Mucosa of rectum (tissue), 2 donors: ENCODE results near the gene PTEN.

Experiments used
- H3K27ac ChIP-seq, 2 donors: one replicate each; pipeline ENCODE4 v1.7.0; 2013; ENCODE audit warnings: inconsistent platforms in 2 of 2, low read depth in 2 of 2, low read length in 2 of 2
- H3K27me3 ChIP-seq, 2 donors: one replicate each; pipeline ENCODE4 v1.7.0; 2013; ENCODE audit warnings: low read length in 2 of 2; ENCODE audit not compliant: control insufficient read depth in 2 of 2, insufficient read depth in 2 of 2
- H3K36me3 ChIP-seq, 2 donors: one replicate each; pipeline ENCODE4 v1.7.0; 2013; ENCODE audit warnings: low read length in 2 of 2; ENCODE audit not compliant: control insufficient read depth in 2 of 2, insufficient read depth in 2 of 2
- H3K4me1 ChIP-seq, 2 donors: one replicate each; pipeline ENCODE4 v1.7.0; 2013; ENCODE audit warnings: low read length in 2 of 2, mild to moderate bottlenecking in 1 of 2; ENCODE audit not compliant: control insufficient read depth in 2 of 2, insufficient read depth in 2 of 2
- H3K4me3 ChIP-seq, 2 donors: one replicate each; pipeline ENCODE4 v1.7.0; 2013; ENCODE audit warnings: low read length in 2 of 2
- H3K9ac ChIP-seq, 2 donors: one replicate each; pipeline ENCODE4 v1.7.0; 2013; ENCODE audit warnings: low read length in 2 of 2, low read depth in 1 of 2, mild to moderate bottlenecking in 1 of 2
- H3K9me3 ChIP-seq, 2 donors: one replicate each; pipeline ENCODE4 v1.7.0; 2013; ENCODE audit warnings: low read length in 2 of 2; ENCODE audit not compliant: control insufficient read depth in 2 of 2
- donor health status: healthy.
- donor health status: Normal muscosa, but diverticular disease.

Gene PTEN

GRCh38 chr10:87915989-87916388 lies 52.6 kb downstream of the PTEN start:
- peaks cover 0 to 2% of the 10 kb centered on the region in 2 donors for H3K4me1 ChIP-seq
- H3K36me3 ChIP-seq: peaks cover 7 to 13% of the 10 kb centered on the region in 2 donors
- H3K27ac ChIP-seq: no peak overlapping the region
- H3K9ac ChIP-seq: no peak overlapping the region
- no peak overlapping the region for H3K4me3 ChIP-seq
- H3K9me3 ChIP-seq: peaks cover 0 to 12% of the 10 kb centered on the region in 2 donors
- H3K27me3 ChIP-seq: no peaks in the 10 kb centered on the region

- Histone ChIP-seq H3K36me3 (peaks cover 7 to 13% of the 10 kb centered on the region in 2 donors), H3K9me3 (peaks cover 0 to 12% of the 10 kb centered on the region in 2 donors), H3K27ac (no peak overlapping the region), H3K4me1 (peaks cover 0 to 2% of the 10 kb centered on the region in 2 donors), H3K27me3 (no peaks in the 10 kb centered on the region), H3K9ac (no peak overlapping the region), H3K4me3 (no peak overlapping the region)
Observed at GRCh38 chr10:87916515-87916914, 53.1 kb downstream of the PTEN start.

GRCh38 chr10:87918254-87918859 lies 54.9 kb downstream of the PTEN start:
- Histone ChIP-seq H3K9ac (no peak overlapping the region), H3K4me1 (peaks cover 0 to 2% of the 10 kb centered on the region in 2 donors), H3K4me3 (no peak overlapping the region), H3K27me3 (no peaks in the 10 kb centered on the region), H3K27ac (no peak overlapping the region), H3K9me3 (no peaks in the 10 kb centered on the region), H3K36me3 (peaks cover 3 to 10% of the 10 kb centered on the region in 2 donors)

- H3K9me3 ChIP-seq: no peaks in the 10 kb centered on the region
- no peaks in the 10 kb centered on the region for H3K27me3 ChIP-seq
- no peak overlapping the region for H3K27ac ChIP-seq
- H3K36me3 ChIP-seq: peaks cover under 1 to 7% of the 10 kb centered on the region in 2 donors
- H3K9ac ChIP-seq: no peak overlapping the region
- peaks cover 0 to 5% of the 10 kb centered on the region in 2 donors for H3K4me1 ChIP-seq
- no peak overlapping the region for H3K4me3 ChIP-seq
Observed at GRCh38 chr10:87920538-87920937, 57.1 kb downstream of the PTEN start.

GRCh38 chr10:87921931-87922688 lies 58.7 kb downstream of the PTEN start:
- Histone ChIP-seq H3K27ac (no peak overlapping the region), H3K27me3 (no peaks in the 10 kb centered on the region), H3K4me1 (peaks cover 0 to 5% of the 10 kb centered on the region in 2 donors), H3K9ac (no peak overlapping the region), H3K9me3 (no peaks in the 10 kb centered on the region), H3K4me3 (no peak overlapping the region), H3K36me3 (peaks cover 0 to 7% of the 10 kb centered on the region in 2 donors)

GRCh38 chr10:87923233-87923632 lies 59.8 kb downstream of the PTEN start:
- Histone ChIP-seq H3K9ac (no peak overlapping the region), H3K27me3 (no peaks in the 10 kb centered on the region), H3K36me3 (peaks cover 6 to 7% of the 10 kb centered on the region in 2 donors), H3K27ac (no peak overlapping the region), H3K4me3 (no peak overlapping the region), H3K9me3 (no peaks in the 10 kb centered on the region), H3K4me1 (peaks cover 0 to 7% of the 10 kb centered on the region in 2 donors)

- Histone ChIP-seq H3K27ac (no peak overlapping the region), H3K36me3 (peaks cover 6 to 7% of the 10 kb centered on the region in 2 donors), H3K4me3 (no peak overlapping the region), H3K4me1 (peaks cover 3 to 5% of the 10 kb centered on the region in 2 donors), H3K9me3 (no peaks in the 10 kb centered on the region), H3K27me3 (no peaks in the 10 kb centered on the region), H3K9ac (no peak overlapping the region)
Observed at GRCh38 chr10:87925570-87925969, 62.1 kb downstream of the PTEN start.

- no peak overlapping the region for H3K4me3 ChIP-seq
- no peak overlapping the region for H3K27ac ChIP-seq
- no peaks in the 10 kb centered on the region for H3K9me3 ChIP-seq
- peaks cover 6 to 9% of the 10 kb centered on the region in 2 donors for H3K36me3 ChIP-seq
- H3K9ac ChIP-seq: no peak overlapping the region
- H3K27me3 ChIP-seq: no peaks in the 10 kb centered on the region
- H3K4me1 ChIP-seq: peaks cover 3 to 5% of the 10 kb centered on the region in 2 donors
Observed at GRCh38 chr10:87927091-87927490, 63.7 kb downstream of the PTEN start.

GRCh38 chr10:87928996-87929395 lies 65.6 kb downstream of the PTEN start:
- Histone ChIP-seq H3K36me3 (peaks cover 10 to 13% of the 10 kb centered on the region in 2 donors), H3K9me3 (no peaks in the 10 kb centered on the region), H3K9ac (no peak overlapping the region), H3K27ac (no peak overlapping the region), H3K4me1 (peaks cover 2 to 3% of the 10 kb centered on the region in 2 donors), H3K27me3 (no peaks in the 10 kb centered on the region), H3K4me3 (no peak overlapping the region)

GRCh38 chr10:87930141-87930540 lies 66.7 kb downstream of the PTEN start:
- Histone ChIP-seq H3K27me3 (no peaks in the 10 kb centered on the region), H3K9me3 (no peaks in the 10 kb centered on the region), H3K9ac (no peak overlapping the region), H3K36me3 (peaks cover 13 to 14% of the 10 kb centered on the region in 2 donors), H3K4me3 (no peak overlapping the region), H3K4me1 (peaks cover 2 to 3% of the 10 kb centered on the region in 2 donors), H3K27ac (no peak overlapping the region)
